Measurements from ENCODE around the gene FAM149B1.

GRCh38 chr10:73219384-73219783 is 51.5 kb downstream of the FAM149B1 start:
- TF ChIP-seq CTCF (IDR thresholded peaks at IDR 0.05; ENCODE audit: low read depth, low read length) (no peak), POLR2A (IDR thresholded peaks at IDR 0.05; ENCODE audit: extremely low read depth, insufficient read length) (no peak), MAX (IDR thresholded peaks at IDR 0.05; ENCODE audit: low read depth, low read length) (no peak)

Measured in NB4 (cell line).